RKO (cell line): ENCODE measurements around the gene ABR.

Source experiments
- DNase-seq: peaks from one replicate; pipeline ENCODE4 v3.0.0-alpha.2; 2016; ENCODE audit warnings: low spot score

The ABR gene

DNA sequence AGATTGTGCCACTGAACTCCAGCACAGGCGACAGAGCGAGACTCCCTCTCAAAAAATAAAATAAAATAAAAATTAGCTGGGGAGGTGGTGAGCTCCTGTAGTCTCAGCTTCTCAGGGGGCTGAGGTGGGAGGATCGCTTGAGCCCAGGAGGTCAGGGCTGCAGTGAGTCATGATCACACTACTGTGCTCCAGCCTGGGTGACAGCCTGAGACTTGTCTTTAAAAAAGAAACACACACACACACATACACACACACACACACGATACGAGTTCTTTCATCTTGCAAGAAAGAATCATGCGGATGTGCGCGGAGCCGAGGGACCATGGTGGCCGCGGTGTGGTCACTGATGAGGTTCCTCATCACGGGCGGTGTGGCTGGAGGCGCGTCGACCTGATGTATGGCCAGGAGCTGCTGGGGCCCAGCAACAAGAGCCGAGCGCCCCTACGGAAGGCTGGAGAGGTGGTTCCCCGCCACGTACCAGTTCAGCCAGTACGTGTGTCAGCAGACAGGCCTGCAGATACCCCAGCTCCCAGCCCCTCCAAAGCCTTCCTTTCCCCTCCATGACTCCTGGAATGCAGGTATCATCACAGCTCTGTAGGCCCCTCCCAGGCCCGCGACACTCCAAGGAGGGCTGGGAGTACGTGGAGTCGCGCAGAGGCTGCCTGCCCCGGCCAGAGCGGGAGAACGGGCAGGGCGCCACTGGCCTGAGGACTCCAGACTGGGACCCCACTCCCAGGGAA, 220.9 kb downstream of the ABR start:
- no peak for DNase-seq

DNA sequence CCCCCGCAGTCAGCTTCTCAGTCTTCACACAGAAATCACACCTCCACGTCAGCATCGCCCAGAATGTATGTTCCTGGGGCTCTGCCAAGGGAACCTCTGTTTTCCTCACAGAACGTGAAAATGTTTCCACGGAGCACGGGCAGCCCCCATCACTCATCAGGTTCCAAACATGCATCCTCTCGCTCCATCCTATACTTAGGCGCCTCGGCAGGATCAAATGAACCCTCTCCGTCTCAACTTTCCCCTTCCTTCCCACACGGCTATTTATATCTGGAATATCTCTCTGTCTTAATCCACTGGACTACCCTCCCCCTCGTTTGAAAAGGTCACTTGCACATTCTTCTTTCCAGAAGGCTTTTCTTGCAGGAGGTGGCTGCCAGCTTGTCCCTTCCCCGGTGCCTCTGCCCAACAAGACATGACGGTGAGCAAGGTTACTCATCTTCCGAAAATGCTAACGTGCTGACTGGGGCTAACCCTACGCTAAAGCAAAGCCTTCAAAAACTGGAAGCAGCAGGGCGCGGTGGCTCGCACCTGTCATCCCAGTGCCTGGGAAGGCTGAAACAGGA, 221.8 kb downstream of the ABR start:
- no peak for DNase-seq

GRCh38 chr17:956905-957304, 222.9 kb downstream of the ABR start:
- DNase-seq: no peak

DNA sequence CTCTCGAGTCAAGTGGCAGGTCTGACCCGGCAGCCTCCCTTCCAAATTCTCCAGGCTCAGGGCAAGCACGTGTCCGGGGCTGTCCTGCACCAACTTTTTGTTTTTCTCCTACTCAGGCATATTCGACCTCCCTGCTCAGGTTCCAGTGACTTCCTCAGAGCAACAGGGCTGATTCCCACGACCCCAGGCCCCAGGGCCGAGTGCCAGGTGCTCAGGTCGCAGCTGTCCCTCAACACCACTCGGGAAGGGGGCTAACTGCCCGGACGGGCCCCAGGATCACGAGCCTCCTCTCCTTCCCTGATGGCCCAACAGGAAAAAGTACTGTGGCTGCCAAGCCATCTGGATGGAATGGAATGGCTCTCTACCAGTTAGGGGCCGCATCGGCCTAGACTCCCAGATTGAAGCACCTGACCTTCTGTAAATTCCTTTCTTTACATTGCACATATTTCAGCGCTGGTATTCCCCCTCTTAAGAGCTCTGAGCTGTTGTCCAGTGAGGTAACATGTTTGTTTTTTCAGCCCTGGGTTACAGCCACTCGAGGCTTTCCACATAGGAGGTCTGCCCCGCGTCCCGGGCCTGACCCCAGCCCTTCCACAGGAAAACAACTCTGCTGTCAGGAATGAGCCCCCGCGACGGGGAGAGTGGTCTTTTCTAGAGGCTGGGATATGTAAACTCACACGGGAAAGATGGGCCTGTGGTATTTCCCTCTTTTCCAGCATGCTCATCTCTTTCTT, 225.2 kb downstream of the ABR start:
- no peak for DNase-seq

GRCh38 chr17:953767-954166, 226.0 kb downstream of the ABR start:
- no peak for DNase-seq
